Middle frontal gyrus (tissue), 1 donor: ENCODE results near the gene TMEM175.
"Not testable (repeated sequence)": the region's sequence is repeated elsewhere in the genome, so short reads cannot be mapped to it uniquely, and the experiment has no call there.

Experiments used
- DNase-seq: peaks from one replicate; pipeline ENCODE4 v3.0.0-alpha.2; 2015; ENCODE audit warnings: low spot score; ENCODE audit errors: extremely low spot score

The TMEM175 gene

GRCh38 chr4:915041-915474 lies 17.2 kb upstream of the TMEM175 start:
- DNase-seq: no peak

- DNase-seq: no peak
Observed at GRCh38 chr4:915595-915994, 16.7 kb upstream of the TMEM175 start.

- DNase-seq: no peak
Observed at GRCh38 chr4:917466-917865, 14.8 kb upstream of the TMEM175 start.

- no peak for DNase-seq
Observed at GRCh38 chr4:917992-918391, 14.3 kb upstream of the TMEM175 start.

- not testable (repeated sequence) for DNase-seq
Observed at GRCh38 chr4:918591-918990, 13.7 kb upstream of the TMEM175 start.

- DNase-seq: not testable (repeated sequence)
Observed at GRCh38 chr4:919004-919680, 13.1 kb upstream of the TMEM175 start.

- no peak for DNase-seq
Observed at GRCh38 chr4:921830-922331, 10.4 kb upstream of the TMEM175 start.

GRCh38 chr4:924107-925096 lies 7.9 kb upstream of the TMEM175 start:
- no peak for DNase-seq

- no peak for DNase-seq
Observed at GRCh38 chr4:925171-925570, 7.1 kb upstream of the TMEM175 start.

GRCh38 chr4:925771-926500 lies 6.3 kb upstream of the TMEM175 start:
- no peak for DNase-seq

- DNase-seq: no peak
Observed at GRCh38 chr4:926538-926937, 5.7 kb upstream of the TMEM175 start.

GRCh38 chr4:927566-927965 lies 4.7 kb upstream of the TMEM175 start:
- not testable (repeated sequence) for DNase-seq

GRCh38 chr4:929096-929765 lies 3.0 kb upstream of the TMEM175 start:
- DNase-seq: no peak

GRCh38 chr4:930028-930551 lies 2.2 kb upstream of the TMEM175 start:
- no peak for DNase-seq

- no peak for DNase-seq
Observed at GRCh38 chr4:930827-931193, 1.4 kb upstream of the TMEM175 start.

- DNase-seq: no peak
Observed at GRCh38 chr4:931194-931959, 883 bp upstream of the TMEM175 start.

GRCh38 chr4:932713-933070 lies 432 bp downstream of the TMEM175 start:
- no peak for DNase-seq

GRCh38 chr4:939508-939907 lies 7.2 kb downstream of the TMEM175 start:
- not testable (repeated sequence) for DNase-seq

- DNase-seq: no peak
Observed at GRCh38 chr4:945274-946102, 13.2 kb downstream of the TMEM175 start.
